GM23338 (cell line): ENCODE measurements around the gene BBS1.

Source experiments
- EZH2 ChIP-seq: fragments of 200-600 bp; sonication (generic); IDR thresholded peaks from one replicate; pipeline ENCODE4 v1.8.0; 2017; ENCODE audit warnings: antibody characterized with exemption, mild to moderate bottlenecking, low read depth; ENCODE audit not compliant: unreplicated experiment
- POLR2AphosphoS5 ChIP-seq: IDR thresholded peaks from 2 replicates; pipeline ENCODE4 v1.6.1; 2016; ENCODE audit warnings: antibody characterized with exemption, low read depth

GRCh38 chr11:66495401-66495854, 15.0 kb upstream of the BBS1 start:
- TF ChIP-seq POLR2AphosphoS5 (no peak), EZH2 (no peak)
